Suppressor macrophage treated with lipopolysaccharide for 1 hour (primary cell): ENCODE data around the gene TRIM63.

Experiments used
- DNase-seq, 3 donors: peaks; one replicate each; pipeline ENCODE4 v3.0.0-alpha.2; 2020 to 2022

Gene TRIM63

GRCh38 chr1:26015358-26015757 lies 52.1 kb downstream of the TRIM63 start:
- peak; percentile 92 to 96 (median 94) for DNase-seq

GRCh38 chr1:26014179-26014578 lies 53.3 kb downstream of the TRIM63 start:
- no peak for DNase-seq

- no peak for DNase-seq
Measured at GRCh38 chr1:26012864-26013263, 54.6 kb downstream of the TRIM63 start.

- no peak for DNase-seq
Measured at GRCh38 chr1:26010825-26011224, 56.6 kb downstream of the TRIM63 start.

GRCh38 chr1:26009796-26010447 lies 57.5 kb downstream of the TRIM63 start:
- DNase-seq = no peak

GRCh38 chr1:26006710-26007109 lies 60.7 kb downstream of the TRIM63 start:
- DNase-seq = no peak

GRCh38 chr1:26005434-26006105 lies 61.9 kb downstream of the TRIM63 start:
- no peak for DNase-seq

GRCh38 chr1:26003756-26004155 lies 63.7 kb downstream of the TRIM63 start:
- no peak for DNase-seq

GRCh38 chr1:26003262-26003661 lies 64.2 kb downstream of the TRIM63 start:
- peak in 2 of 3 donors; percentile 33 to 41 for DNase-seq
